CD8-positive, alpha-beta memory T cell (primary cell): ENCODE data around the gene SERINC2. TPM values are rescaled to one million over a fixed set of nuclear protein-coding genes. Genes with fewer than 3 reads are reported as not detected.
"Not testable (repeated sequence)": the region's sequence is repeated elsewhere in the genome, so short reads cannot be mapped to it uniquely, and the experiment has no call there.

ENCODE experiments used
- CTCF ChIA-PET: fragments of 350-600 bp; sonication (Branson Sonifier 250); formaldehyde crosslinking; loops from one replicate; lab custom pipeline; 2021; ENCODE audit warnings: antibody characterized with exemption; lab: Charles Lee
- POLR2A ChIA-PET: fragments of 350-600 bp; sonication (Branson Sonifier 250); formaldehyde crosslinking; loops from one replicate; lab custom pipeline; 2021; ENCODE audit warnings: antibody characterized with exemption; lab: Charles Lee
- DNase-seq, 5 donors: peaks; one replicate each; pipeline versions ENCODE4 v3.0.0 to v3.0.0-alpha.2; 2020 to 2022; ENCODE audit warnings: mixed read lengths in 1 of 5
- H3K27ac ChIP-seq: one replicate; pipeline ENCODE4 v1.7.0; 2013; ENCODE audit warnings: low read depth, mild to moderate bottlenecking, low read length, moderate library complexity
- H3K27me3 ChIP-seq: 2 replicates; pipeline ENCODE4 v1.7.0; 2013; ENCODE audit warnings: low read length, mild to moderate bottlenecking; ENCODE audit not compliant: insufficient read depth, poor library complexity, severe bottlenecking
- H3K36me3 ChIP-seq: 2 replicates; pipeline ENCODE4 v1.7.0; 2013; ENCODE audit warnings: mild to moderate bottlenecking, low read length, moderate library complexity; ENCODE audit not compliant: insufficient read depth
- H3K4me1 ChIP-seq: 2 replicates; pipeline ENCODE4 v1.7.0; 2013; ENCODE audit warnings: mild to moderate bottlenecking, low read length, moderate library complexity; ENCODE audit not compliant: insufficient read depth
- H3K4me3 ChIP-seq: 2 replicates; pipeline ENCODE4 v1.7.0; 2013; ENCODE audit warnings: mild to moderate bottlenecking, low read length
- H3K9me3 ChIP-seq: 2 replicates; pipeline ENCODE4 v1.7.0; 2013; ENCODE audit warnings: mild to moderate bottlenecking, low read length
- H3K27ac Mint-ChIP-seq, 8 donors: one replicate each; pipeline ENCODE4 v1.8.0; 2020 to 2021; ENCODE audit warnings: mixed read lengths in 8 of 8, mild to moderate bottlenecking in 6 of 8, inconsistent platforms in 3 of 8, moderate library complexity in 3 of 8
- H3K27me3 Mint-ChIP-seq, 2 donors: one replicate each; pipeline ENCODE4 v1.8.0; 2020 to 2021; ENCODE audit warnings: mixed read lengths in 2 of 2, mild to moderate bottlenecking in 1 of 2, moderate library complexity in 1 of 2
- H3K36me3 Mint-ChIP-seq, 3 donors: one replicate each; pipeline ENCODE4 v1.8.0; 2020 to 2021; ENCODE audit warnings: mixed read lengths in 3 of 3, inconsistent platforms in 1 of 3, mild to moderate bottlenecking in 1 of 3
- H3K4me1 Mint-ChIP-seq, 3 donors: one replicate each; pipeline ENCODE4 v1.8.0; 2020 to 2021; ENCODE audit warnings: mixed read lengths in 3 of 3, inconsistent platforms in 1 of 3, mild to moderate bottlenecking in 1 of 3
- H3K4me3 Mint-ChIP-seq, 7 donors: one replicate each; pipeline ENCODE4 v1.8.0; 2020 to 2021; ENCODE audit warnings: mixed read lengths in 7 of 7, mild to moderate bottlenecking in 6 of 7, moderate library complexity in 4 of 7, inconsistent platforms in 2 of 7
- H3K9me3 Mint-ChIP-seq, 5 donors: one replicate each; pipeline ENCODE4 v1.8.0; 2020 to 2022; ENCODE audit warnings: mixed read lengths in 5 of 5, mild to moderate bottlenecking in 3 of 5, moderate library complexity in 2 of 5, inconsistent platforms in 1 of 5
- polyA plus RNA-seq: library from polyadenylated mRNA; unstranded; fragments of 300-500 nt; fragmentation: Illumina TruSeq; gene quantifications from one replicate; pipeline ENCODE4 v1.2.3, GENCODE V29; 2021
- total RNA-seq, 2 experiments: library from RNA; stranded (reverse); gene quantifications; one replicate each; pipeline ENCODE4 v1.2.3, GENCODE V29; 2021

Gene SERINC2
- total and polyA plus RNA-seq, 3 experiments from 2014 or later: 0.11 to 0.31 TPM; not detected in 1

GRCh38 chr1:31458287-31458896 lies 45.4 kb downstream of the SERINC2 start:
- Histone ChIP-seq H3K9me3 (peaks cover 10% of the 10 kb centered on the region), H3K27me3 (peaks cover 9% of the 10 kb centered on the region), H3K36me3 (no peaks in the 10 kb centered on the region), H3K4me1 (no peaks in the 10 kb centered on the region), H3K4me3 (no peak overlapping the region), H3K27ac (no peak overlapping the region)
- ChIA-PET POLR2A (no interaction called here), CTCF (no interaction called here)
- Mint-ChIP-seq H3K27me3 (peaks cover 33 to 66% of the 10 kb centered on the region in 2 donors), H3K9me3 (peaks cover 35 to 65% (median 52%) of the 10 kb centered on the region in 5 donors), H3K27ac (no peak overlapping the region), H3K36me3 (peaks cover 0 to 5% (median 3%) of the 10 kb centered on the region in 3 donors), H3K4me3 (no peak overlapping the region), H3K4me1 (no peaks in the 10 kb centered on the region)
- DNase-seq: no peak

GRCh38 chr1:31460027-31460426 lies 47.0 kb downstream of the SERINC2 start:
- ChIA-PET POLR2A (no interaction called here), CTCF (no interaction called here)
- H3K4me1 ChIP-seq: no peaks in the 10 kb centered on the region
- no peaks in the 10 kb centered on the region for H3K36me3 Mint-ChIP-seq
- no peak for DNase-seq
- peaks cover 6% of the 10 kb centered on the region for H3K27me3 ChIP-seq
- no peaks in the 10 kb centered on the region for H3K4me1 Mint-ChIP-seq
- no peak overlapping the region for H3K4me3 Mint-ChIP-seq
- H3K4me3 ChIP-seq: no peak overlapping the region
- no peaks in the 10 kb centered on the region for H3K36me3 ChIP-seq
- H3K27ac ChIP-seq: no peak overlapping the region
- peaks cover 27 to 52% (median 43%) of the 10 kb centered on the region in 5 donors for H3K9me3 Mint-ChIP-seq
- H3K9me3 ChIP-seq: peaks cover 10% of the 10 kb centered on the region
- H3K27ac Mint-ChIP-seq: no peak overlapping the region
- peaks cover 29 to 62% of the 10 kb centered on the region in 2 donors for H3K27me3 Mint-ChIP-seq

- Histone ChIP-seq H3K9me3 (no peaks in the 10 kb centered on the region), H3K4me1 (no peaks in the 10 kb centered on the region), H3K4me3 (no peak overlapping the region), H3K27me3 (no peaks in the 10 kb centered on the region), H3K27ac (no peak overlapping the region), H3K36me3 (no peaks in the 10 kb centered on the region)
- Mint-ChIP-seq H3K36me3 (peaks cover 0 to 3% (median 3%) of the 10 kb centered on the region in 3 donors), H3K4me1 (no peaks in the 10 kb centered on the region), H3K4me3 (no peak overlapping the region), H3K27me3 (peaks cover 21 to 53% of the 10 kb centered on the region in 2 donors), H3K9me3 (peaks cover 6 to 16% (median 10%) of the 10 kb centered on the region in 5 donors), H3K27ac (no peak overlapping the region)
- CTCF ChIA-PET: no interaction called here
- POLR2A ChIA-PET: no interaction called here
- DNase-seq: no peak
Measured at GRCh38 chr1:31467005-31467674, 54.1 kb downstream of the SERINC2 start.

- H3K4me1 Mint-ChIP-seq: no peaks in the 10 kb centered on the region
- H3K4me3 Mint-ChIP-seq: no peak overlapping the region
- H3K27me3 Mint-ChIP-seq: peaks cover 16 to 57% of the 10 kb centered on the region in 2 donors
- POLR2A ChIA-PET: no interaction called here
- no peak overlapping the region for H3K27ac ChIP-seq
- H3K4me3 ChIP-seq: no peak overlapping the region
- no peak for DNase-seq
- no peaks in the 10 kb centered on the region for H3K27me3 ChIP-seq
- H3K36me3 Mint-ChIP-seq: peaks cover 0 to 3% (median 0%) of the 10 kb centered on the region in 3 donors
- CTCF ChIA-PET: no interaction called here
- no peaks in the 10 kb centered on the region for H3K4me1 ChIP-seq
- no peaks in the 10 kb centered on the region for H3K36me3 ChIP-seq
- peaks cover 6 to 16% (median 10%) of the 10 kb centered on the region in 5 donors for H3K9me3 Mint-ChIP-seq
- no peak overlapping the region for H3K27ac Mint-ChIP-seq
- no peaks in the 10 kb centered on the region for H3K9me3 ChIP-seq
Measured at GRCh38 chr1:31470794-31471315, 57.8 kb downstream of the SERINC2 start.

GRCh38 chr1:31471452-31472313 lies 58.7 kb downstream of the SERINC2 start:
- H3K36me3 ChIP-seq, CTCF ChIA-PET, H3K36me3 Mint-ChIP-seq, DNase-seq, H3K4me1 ChIP-seq, H3K27ac Mint-ChIP-seq, H3K4me3 Mint-ChIP-seq, H3K27me3 ChIP-seq, H3K4me1 Mint-ChIP-seq, POLR2A ChIA-PET, H3K4me3 ChIP-seq, H3K9me3 ChIP-seq: not testable (repeated sequence)
- H3K9me3 Mint-ChIP-seq: peaks cover 4 to 12% (median 8%) of the 10 kb centered on the region in 5 donors
- peaks cover 16 to 59% of the 10 kb centered on the region in 2 donors for H3K27me3 Mint-ChIP-seq
- peak overlapping the region; percentile 5 for H3K27ac ChIP-seq

- H3K27ac ChIP-seq, H3K4me1 Mint-ChIP-seq, H3K9me3 Mint-ChIP-seq, H3K4me1 ChIP-seq, H3K4me3 Mint-ChIP-seq, H3K27ac Mint-ChIP-seq, H3K36me3 Mint-ChIP-seq, H3K9me3 ChIP-seq, H3K27me3 ChIP-seq, CTCF ChIA-PET, H3K4me3 ChIP-seq, H3K36me3 ChIP-seq, DNase-seq, POLR2A ChIA-PET: not testable (repeated sequence)
- H3K27me3 Mint-ChIP-seq: peaks cover 16 to 64% of the 10 kb centered on the region in 2 donors
Measured at GRCh38 chr1:31472314-31472651, 59.3 kb downstream of the SERINC2 start.

- H3K4me3 ChIP-seq, H3K27ac Mint-ChIP-seq, H3K4me1 Mint-ChIP-seq, H3K4me3 Mint-ChIP-seq, DNase-seq, POLR2A ChIA-PET, H3K9me3 Mint-ChIP-seq, CTCF ChIA-PET, H3K4me1 ChIP-seq, H3K9me3 ChIP-seq, H3K27me3 ChIP-seq, H3K36me3 Mint-ChIP-seq, H3K27ac ChIP-seq, H3K36me3 ChIP-seq: not testable (repeated sequence)
- peaks cover 16 to 68% of the 10 kb centered on the region in 2 donors for H3K27me3 Mint-ChIP-seq
Measured at GRCh38 chr1:31472673-31473072, 59.7 kb downstream of the SERINC2 start.

- H3K4me3 ChIP-seq, DNase-seq, H3K9me3 ChIP-seq, H3K9me3 Mint-ChIP-seq, H3K27me3 ChIP-seq, POLR2A ChIA-PET, H3K27ac Mint-ChIP-seq, H3K4me3 Mint-ChIP-seq, H3K4me1 Mint-ChIP-seq, H3K36me3 ChIP-seq, H3K36me3 Mint-ChIP-seq, H3K4me1 ChIP-seq, CTCF ChIA-PET, H3K27ac ChIP-seq: not testable (repeated sequence)
- peaks cover 18 to 73% of the 10 kb centered on the region in 2 donors for H3K27me3 Mint-ChIP-seq
Measured at GRCh38 chr1:31473508-31473907, 60.5 kb downstream of the SERINC2 start.
